Heart left ventricle (tissue), 13 donors: ENCODE results near the gene CBL.

Experiments
- POLR2A ChIP-seq, 2 donors: fragments of 450-650 bp; IDR thresholded peaks; one replicate each; pipeline ENCODE4 v1.6.1; 2017; ENCODE audit warnings: antibody characterized with exemption in 2 of 2, mild to moderate bottlenecking in 2 of 2, moderate library complexity in 2 of 2
- TF ChIP-seq, protein P1 (sequence below), 12 donors: fragments of 200-600 bp; sonication (generic) in 4 of 12; IDR thresholded peaks; one replicate each; pipeline versions ENCODE4 v1.5.0 to v1.8.0; 2018 to 2022; ENCODE audit warnings: antibody characterized with exemption in 12 of 12, mild to moderate bottlenecking in 5 of 12
- donor health status: ischemic (EF 13 %, LVEDD 7.1; RV severe dilation, severe dysfunction).
- donor health status: DM: no; HTN: yes; CAD: no.
- donor health status: DM: no; HTN: no; CAD: no.
- donor health status: ischemic (EF 25% LVEDD 6.9; RV normal size, moderate dysfunction).
- donor health status: ischemic (EF 25% LVEDD 5.7; RV mildly dilated, moderate dysfunction).
- donor health status: ischemic (EF 35%, LVEDD 5.7; RV mildly dilated, moderate dysfunction).
- donor health status: nonischemic (EF 11% LVEDD 7.7; RV severe dilation, severe dysfunction).
- donor health status: DM: yes; HTN: yes; CAD: no.
- donor health status: PGD.
- donor health status: ischemic (EF 29% LVEDD 5.4; RV normal size, mild dysfunction).
- donor health status: nonischemic (EF 23%, LVEDD 6.1; RV moderate dilation, normal function).

DNA sequence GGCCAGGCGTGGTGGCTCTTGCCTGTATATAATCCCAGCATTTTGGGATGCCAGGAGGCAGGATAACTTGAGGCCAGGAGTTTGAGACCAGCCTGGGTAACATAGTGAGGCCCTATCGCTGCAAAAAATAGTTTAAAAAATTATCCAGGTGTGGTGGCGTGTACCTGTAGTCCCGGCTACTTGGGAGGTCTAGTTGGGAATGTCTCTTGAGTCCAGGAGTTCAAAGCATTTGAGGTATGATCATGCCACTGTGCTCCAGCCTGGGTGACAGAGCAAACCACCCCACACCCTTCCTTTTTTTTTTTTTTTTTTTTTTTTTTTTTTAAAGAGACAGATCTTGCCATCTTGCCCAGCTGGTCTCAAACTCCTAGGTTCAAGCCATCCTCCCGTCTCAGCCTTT, 16.8 kb downstream of the CBL start:
- TF ChIP-seq, protein P1, sequence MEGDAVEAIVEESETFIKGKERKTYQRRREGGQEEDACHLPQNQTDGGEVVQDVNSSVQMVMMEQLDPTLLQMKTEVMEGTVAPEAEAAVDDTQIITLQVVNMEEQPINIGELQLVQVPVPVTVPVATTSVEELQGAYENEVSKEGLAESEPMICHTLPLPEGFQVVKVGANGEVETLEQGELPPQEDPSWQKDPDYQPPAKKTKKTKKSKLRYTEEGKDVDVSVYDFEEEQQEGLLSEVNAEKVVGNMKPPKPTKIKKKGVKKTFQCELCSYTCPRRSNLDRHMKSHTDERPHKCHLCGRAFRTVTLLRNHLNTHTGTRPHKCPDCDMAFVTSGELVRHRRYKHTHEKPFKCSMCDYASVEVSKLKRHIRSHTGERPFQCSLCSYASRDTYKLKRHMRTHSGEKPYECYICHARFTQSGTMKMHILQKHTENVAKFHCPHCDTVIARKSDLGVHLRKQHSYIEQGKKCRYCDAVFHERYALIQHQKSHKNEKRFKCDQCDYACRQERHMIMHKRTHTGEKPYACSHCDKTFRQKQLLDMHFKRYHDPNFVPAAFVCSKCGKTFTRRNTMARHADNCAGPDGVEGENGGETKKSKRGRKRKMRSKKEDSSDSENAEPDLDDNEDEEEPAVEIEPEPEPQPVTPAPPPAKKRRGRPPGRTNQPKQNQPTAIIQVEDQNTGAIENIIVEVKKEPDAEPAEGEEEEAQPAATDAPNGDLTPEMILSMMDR (IDR thresholded peaks at IDR 0.05): no peak
- TF ChIP-seq POLR2A (IDR thresholded peaks at IDR 0.05): no peak
